Effector CD8-positive, alpha-beta T cell (primary cell): ENCODE results near the gene RASGRF2.

ENCODE experiments used
- DNase-seq: peaks from one replicate; lab custom pipeline; 2025; lab: John Stamatoyannopoulos, UW

Gene RASGRF2

GRCh38 chr5:80955082-80955590 lies 5.0 kb upstream of the RASGRF2 start:
- DNase-seq = no peak

GRCh38 chr5:80956272-80956671 lies 3.9 kb upstream of the RASGRF2 start:
- no peak for DNase-seq

GRCh38 chr5:80957031-80957761 lies 3.0 kb upstream of the RASGRF2 start:
- DNase-seq = no peak

- no peak for DNase-seq
These were observed 1.5 kb upstream of the RASGRF2 start for GRCh38 chr5:80958616-80959015.

GRCh38 chr5:80959138-80959537 lies 1.0 kb upstream of the RASGRF2 start:
- DNase-seq = no peak

- peak; percentile 40 for DNase-seq
These were observed 590 bp downstream of the RASGRF2 start for GRCh38 chr5:80960531-80961375.

GRCh38 chr5:80961376-80962281 lies 1.5 kb downstream of the RASGRF2 start:
- DNase-seq = no peak

GRCh38 chr5:80962630-80963520 lies 2.7 kb downstream of the RASGRF2 start:
- DNase-seq = no peak

- DNase-seq = no peak
These were observed 3.3 kb downstream of the RASGRF2 start for GRCh38 chr5:80963521-80963895.

GRCh38 chr5:80963966-80964481 lies 3.9 kb downstream of the RASGRF2 start:
- no peak for DNase-seq

GRCh38 chr5:80964491-80964890 lies 4.3 kb downstream of the RASGRF2 start:
- DNase-seq = no peak

GRCh38 chr5:80964919-80965318 lies 4.8 kb downstream of the RASGRF2 start:
- DNase-seq = no peak

- DNase-seq = no peak
These were observed 7.5 kb downstream of the RASGRF2 start for GRCh38 chr5:80967500-80968181.

GRCh38 chr5:80973027-80973426 lies 12.9 kb downstream of the RASGRF2 start:
- no peak for DNase-seq

GRCh38 chr5:80975065-80975464 lies 14.9 kb downstream of the RASGRF2 start:
- DNase-seq = no peak

- no peak for DNase-seq
These were observed 16.8 kb downstream of the RASGRF2 start for GRCh38 chr5:80976985-80977384.

- DNase-seq = no peak
These were observed 17.6 kb downstream of the RASGRF2 start for GRCh38 chr5:80977764-80978163.

GRCh38 chr5:80978772-80979317 lies 18.7 kb downstream of the RASGRF2 start:
- DNase-seq = no peak

- no peak for DNase-seq
These were observed 21.9 kb downstream of the RASGRF2 start for GRCh38 chr5:80982093-80982492.
